ENCODE data around the gene EHBP1.

EHBP1 gene

DNA sequence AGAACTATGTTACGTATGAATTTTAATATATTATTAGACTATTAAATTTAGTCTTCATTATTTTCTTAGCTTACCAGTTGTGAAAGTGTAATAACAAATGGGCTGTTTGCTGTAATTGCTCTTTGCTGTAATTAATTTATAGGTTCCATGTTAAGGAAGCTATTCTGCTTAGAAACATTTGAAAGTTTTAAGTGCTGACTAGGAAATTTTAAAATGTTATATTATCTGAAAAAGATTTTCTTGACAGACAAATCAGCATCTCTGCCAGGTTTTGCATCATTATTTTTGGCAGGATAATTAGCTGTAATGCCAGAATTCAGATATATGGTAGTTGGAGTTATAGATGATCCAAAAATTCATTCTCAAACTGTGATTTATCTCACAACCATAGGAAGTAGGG is 387.3 kb downstream of the EHBP1 start:
- no peak for DNase-seq

DNA sequence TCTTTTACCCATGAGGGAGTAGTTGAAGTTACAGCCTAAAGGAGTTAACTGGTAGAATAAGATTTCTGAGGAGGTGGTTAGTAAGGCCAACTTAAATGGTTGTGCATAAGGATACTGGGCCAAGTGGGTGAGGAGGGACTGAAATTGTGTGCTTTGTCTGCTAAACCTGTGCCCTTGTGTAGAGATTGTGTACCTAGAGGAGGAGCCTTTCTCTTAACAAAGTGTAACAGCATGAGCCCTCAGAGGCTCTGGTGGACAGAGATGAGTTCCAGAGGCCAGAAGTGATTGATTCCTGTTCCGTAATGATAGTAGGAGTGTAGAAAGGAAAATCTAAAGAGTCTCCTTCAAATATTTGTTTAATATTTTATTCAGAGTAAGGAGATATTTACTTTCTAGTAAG is 388.0 kb downstream of the EHBP1 start:
- no peak for DNase-seq
